K562 (cell line): ENCODE data around the gene CLCF1. TPM values are rescaled to one million over a fixed set of nuclear protein-coding genes. Genes with fewer than 3 reads are reported as not detected.
A peak's percentile ranks its signal among the peaks of the same experiment; 100 is the strongest.

Experiments used
- BCOR ChIP-seq: fragments of 450-650 bp; IDR thresholded peaks from 2 replicates; pipeline ENCODE4 v1.6.1; 2016
- CEBPB ChIP-seq: fragments of 450-650 bp; IDR thresholded peaks from 2 replicates; pipeline ENCODE4 v1.6.1; 2016; ENCODE audit warnings: missing genetic modification characterization, missing compliant biosample characterization
- CREBBP ChIP-seq: IDR thresholded peaks from one replicate; pipeline ENCODE4 v1.6.1; 2012; ENCODE audit warnings: low read depth, mild to moderate bottlenecking, control low read depth, inconsistent platforms, low read length
- LEF1 ChIP-seq: fragments of 450-650 bp; IDR thresholded peaks from 2 replicates; pipeline ENCODE4 v1.6.1; 2016; ENCODE audit warnings: mild to moderate bottlenecking
- MLLT1 ChIP-seq, 2 experiments: fragments of 450-650 bp; IDR thresholded peaks; 2 replicates each; pipeline ENCODE4 v1.6.1; 2016
- MTA1 ChIP-seq: fragments of 450-650 bp; IDR thresholded peaks from 2 replicates; pipeline ENCODE4 v1.6.1; 2017; ENCODE audit warnings: borderline replicate concordance
- NELFE ChIP-seq: IDR thresholded peaks from 2 replicates; pipeline ENCODE4 v1.6.1; 2011; ENCODE audit warnings: mild to moderate bottlenecking; ENCODE audit not compliant: insufficient read depth, insufficient read length
- NFATC3 ChIP-seq: fragments of 450-650 bp; IDR thresholded peaks from 2 replicates; pipeline ENCODE4 v1.6.1; 2017; ENCODE audit warnings: mild to moderate bottlenecking
- OTX1 ChIP-seq: fragments of 450-650 bp; formaldehyde crosslinking; IDR thresholded peaks from 2 replicates; pipeline ENCODE4 v1.4.0; 2022; ENCODE audit warnings: mild to moderate bottlenecking
- RAD51 ChIP-seq: fragments of 450-650 bp; IDR thresholded peaks from 2 replicates; pipeline ENCODE4 v1.7.1; 2016; ENCODE audit warnings: low read depth, mild to moderate bottlenecking, borderline replicate concordance
- RCOR1 ChIP-seq, 2 experiments: IDR thresholded peaks; 2 replicates each; pipeline ENCODE4 v1.6.1; 2012; ENCODE audit warnings: low read depth in 2 of 2, low read length in 2 of 2, borderline replicate concordance in 1 of 2, improper control_type of control experiment in 1 of 2
- SMARCA4 ChIP-seq: fragments of 450-650 bp; IDR thresholded peaks from 2 replicates; pipeline ENCODE4 v1.6.1; 2016
- SREBF1 ChIP-seq: fragments of 150-350 bp; IDR thresholded peaks from 2 replicates; pipeline ENCODE4 v1.6.1; 2014; ENCODE audit warnings: antibody characterized with exemption, low read depth, low read length, borderline replicate concordance
- TEAD4 ChIP-seq, 2 experiments: sonication (generic) in 1 of 2; formaldehyde crosslinking in 1 of 2; IDR thresholded peaks; 2 replicates each; pipeline versions ENCODE4 v1.6.1 to v1.8.0; 2012 to 2022; ENCODE audit warnings: borderline replicate concordance in 1 of 2, inconsistent platforms in 1 of 2, low read length in 1 of 2, mild to moderate bottlenecking in 1 of 2, missing genetic modification reagents in 1 of 2
- polyA plus RNA-seq, 8 experiments: library from polyadenylated mRNA; depleted of rRNA in 4 of 8; stranded (reverse) in 5 of 8; unstranded in 3 of 8; fragments of >200 nt; fragmentation: Nextera tagmentation in 2 of 8; fragmentation: Illumina TruSeq in 1 of 8; extraction: Ambion mirVana in 2 of 8; extraction: Trizol in 1 of 8; gene quantifications; 2 replicates each; pipeline versions ENCODE4 v1.2.1 to v1.2.3, GENCODE V29; 2011 to 2014; ENCODE audit warnings: inconsistent platforms in 1 of 8, missing spikeins in 1 of 8
- total RNA-seq, 7 experiments: library from RNA; depleted of rRNA in 6 of 7; stranded (reverse); fragments of >200 nt in 6 of 7; fragmentation: Illumina TruSeq in 2 of 7; extraction: Trizol in 2 of 7; gene quantifications; 2 replicates each; pipeline versions ENCODE4 v1.2.1 to v1.2.3, GENCODE V29; 2011 to 2021; ENCODE audit warnings: low replicate concordance in 1 of 7
- TF ChIP-seq, protein P1 (sequence below), 2 experiments: fragments of 450-650 bp in 1 of 2; sonication (generic) in 1 of 2; formaldehyde crosslinking; conservative IDR thresholded peaks; 2 replicates each; pipeline versions ENCODE4 v1.4.0 to v1.8.1; 2020 to 2022; ENCODE audit warnings: mild to moderate bottlenecking in 1 of 2, missing genetic modification reagents in 1 of 2

Gene CLCF1
- total and polyA plus RNA-seq, 9 of the 15 experiments (the other 6 are each of a cell fraction or from before 2014, with no cell fraction given) = 0.49 to 5.8 (median 3.0) TPM

- TF ChIP-seq MLLT1 (IDR thresholded peaks at IDR 0.05) = no peak
- TF ChIP-seq LEF1 = no peak
- no peak for TF ChIP-seq NELFE
- no peak for TF ChIP-seq NFATC3
- TF ChIP-seq TEAD4 (IDR thresholded peaks at IDR 0.05; ENCODE audit: low read length) = no peak
- no peak for TF ChIP-seq TEAD4 (CRISPR knock-in tag; IDR thresholded peaks at IDR 0.05; ENCODE audit: borderline replicate concordance)
- TF ChIP-seq RAD51 = no peak
- no peak for TF ChIP-seq SREBF1
- TF ChIP-seq, protein P1, sequence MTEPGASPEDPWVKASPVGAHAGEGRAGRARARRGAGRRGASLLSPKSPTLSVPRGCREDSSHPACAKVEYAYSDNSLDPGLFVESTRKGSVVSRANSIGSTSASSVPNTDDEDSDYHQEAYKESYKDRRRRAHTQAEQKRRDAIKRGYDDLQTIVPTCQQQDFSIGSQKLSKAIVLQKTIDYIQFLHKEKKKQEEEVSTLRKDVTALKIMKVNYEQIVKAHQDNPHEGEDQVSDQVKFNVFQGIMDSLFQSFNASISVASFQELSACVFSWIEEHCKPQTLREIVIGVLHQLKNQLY (CRISPR knock-in tag; conservative IDR thresholded peaks at IDR 0.05) = no peak
- peak in 1 of 2 experiments; percentile 39; a peak in 1 of 4 replicates for TF ChIP-seq RCOR1 (IDR thresholded peaks at IDR 0.05; ENCODE audit: borderline replicate concordance in 1 of 2, low read depth in 2 of 2, low read length in 2 of 2)
- TF ChIP-seq MTA1 = 0 out of 2 replicates have a peak, but pooled peaks have one; percentile 17
- no peak for TF ChIP-seq CREBBP
- TF ChIP-seq CEBPB (tag) = 0 out of 2 replicates have a peak, but pooled peaks have one; percentile 10
- TF ChIP-seq BCOR = peak; percentile 50; the same call in 1 of the 2 replicates
- peak; percentile 82; the same call in 1 of the 2 replicates for TF ChIP-seq OTX1 (CRISPR knock-in tag)
- peak; percentile 51; the same call in 1 of the 2 replicates for TF ChIP-seq SMARCA4
Measured at GRCh38 chr11:67371189-67371910, 2.0 kb downstream of the CLCF1 start (continued).
